Liver (tissue), 9 donors: ENCODE data around the gene CROT. TPM values are rescaled to one million over a fixed set of nuclear protein-coding genes. Genes with fewer than 3 reads are reported as not detected.

Experiments
- DNase-seq: peaks from one replicate; pipeline ENCODE4 v3.0.0-alpha.2; 2017; ENCODE audit warnings: low spot score
- H3K27ac ChIP-seq, 2 donors: one replicate each; pipeline ENCODE4 v1.7.0; 2013; ENCODE audit warnings: inconsistent platforms in 2 of 2, low read length in 2 of 2, control low read depth in 1 of 2, low read depth in 1 of 2, mild to moderate bottlenecking in 1 of 2
- H3K27me3 ChIP-seq, 4 donors: one replicate each; pipeline versions ENCODE4 v1.6.1 to v1.7.0; 2013; ENCODE audit warnings: low read length in 3 of 4, inconsistent platforms in 1 of 4, mild to moderate bottlenecking in 1 of 4, moderate library complexity in 1 of 4; ENCODE audit not compliant: control insufficient read depth in 4 of 4, insufficient read depth in 4 of 4
- H3K36me3 ChIP-seq, 4 donors: one replicate each; pipeline versions ENCODE4 v1.6.1 to v1.7.0; 2013; ENCODE audit warnings: low read length in 3 of 4, mild to moderate bottlenecking in 3 of 4, low read depth in 1 of 4, moderate library complexity in 1 of 4; ENCODE audit not compliant: control insufficient read depth in 4 of 4, insufficient read depth in 3 of 4
- H3K4me1 ChIP-seq, 4 donors: one replicate each; pipeline versions ENCODE4 v1.6.1 to v1.7.0; 2013; ENCODE audit warnings: low read length in 3 of 4, mild to moderate bottlenecking in 3 of 4, moderate library complexity in 1 of 4; ENCODE audit not compliant: control insufficient read depth in 4 of 4, insufficient read depth in 4 of 4
- H3K4me3 ChIP-seq, 3 donors: one replicate each; pipeline versions ENCODE4 v1.6.1 to v1.7.0; 2013; ENCODE audit warnings: low read length in 3 of 3, control low read depth in 1 of 3, low read depth in 1 of 3, mild to moderate bottlenecking in 1 of 3
- H3K9ac ChIP-seq, 2 donors: one replicate each; pipeline ENCODE4 v1.7.0; 2013; ENCODE audit warnings: low read length in 2 of 2, mild to moderate bottlenecking in 2 of 2, moderate library complexity in 2 of 2, control low read depth in 1 of 2, low read depth in 1 of 2
- H3K9me3 ChIP-seq, 4 donors: one replicate each; pipeline versions ENCODE4 v1.6.1 to v1.7.0; 2013; ENCODE audit warnings: low read length in 3 of 4; ENCODE audit not compliant: control insufficient read depth in 4 of 4
- ATF3 ChIP-seq: IDR thresholded peaks from 2 replicates; pipeline ENCODE4 v1.6.1; 2016; ENCODE audit warnings: antibody characterized with exemption
- CTCF ChIP-seq: fragments of 150-350 bp; IDR thresholded peaks from 2 replicates; pipeline ENCODE4 v1.5.1; 2017; ENCODE audit warnings: improper control_type of control experiment, low read depth, low read length; ENCODE audit not compliant: missing input control
- EGR1 ChIP-seq, 2 donors: IDR thresholded peaks; 2 replicates each; pipeline ENCODE4 v1.6.1; 2016 to 2018; ENCODE audit warnings: antibody characterized with exemption in 2 of 2, low read depth in 2 of 2
- FOXA1 ChIP-seq: IDR thresholded peaks from 2 replicates; pipeline ENCODE4 v1.6.1; 2016; ENCODE audit warnings: antibody characterized with exemption
- FOXA2 ChIP-seq: IDR thresholded peaks from 2 replicates; pipeline ENCODE4 v1.6.1; 2016; ENCODE audit warnings: antibody characterized with exemption
- GABPA ChIP-seq, 2 donors: IDR thresholded peaks in 1 of 2; conservative IDR thresholded peaks in 1 of 2; 2 replicates each; pipeline ENCODE4 v1.6.1; 2016; ENCODE audit warnings: antibody characterized with exemption in 2 of 2, mild to moderate bottlenecking in 1 of 2, moderate library complexity in 1 of 2
- HNF4A ChIP-seq, 2 donors: conservative IDR thresholded peaks; 2 replicates each; pipeline ENCODE4 v1.6.1; 2016; ENCODE audit warnings: antibody characterized with exemption in 2 of 2, mild to moderate bottlenecking in 2 of 2
- NR2F2 ChIP-seq: IDR thresholded peaks from 2 replicates; pipeline ENCODE4 v1.6.1; 2016; ENCODE audit warnings: antibody characterized with exemption
- RAD21 ChIP-seq, 2 donors: IDR thresholded peaks; 2 replicates each; pipeline ENCODE4 v1.6.1; 2016; ENCODE audit warnings: antibody characterized with exemption in 2 of 2, mild to moderate bottlenecking in 2 of 2
- REST ChIP-seq: IDR thresholded peaks from 2 replicates; pipeline ENCODE4 v1.6.1; 2016; ENCODE audit warnings: antibody characterized with exemption, mild to moderate bottlenecking
- RXRA ChIP-seq, 2 donors: IDR thresholded peaks; 2 replicates each; pipeline ENCODE4 v1.6.1; 2017 to 2018; ENCODE audit warnings: antibody characterized with exemption in 2 of 2, mild to moderate bottlenecking in 1 of 2
- SP1 ChIP-seq: IDR thresholded peaks from 2 replicates; pipeline ENCODE4 v1.6.1; 2018; ENCODE audit warnings: antibody characterized with exemption, mild to moderate bottlenecking
- TAF1 ChIP-seq: conservative IDR thresholded peaks from 2 replicates; pipeline ENCODE4 v1.6.1; 2016; ENCODE audit warnings: antibody characterized with exemption, mild to moderate bottlenecking
- YY1 ChIP-seq: IDR thresholded peaks from 2 replicates; pipeline ENCODE4 v1.6.1; 2016; ENCODE audit warnings: antibody characterized with exemption, mild to moderate bottlenecking
- ZBTB33 ChIP-seq: IDR thresholded peaks from 2 replicates; pipeline ENCODE4 v1.6.1; 2016; ENCODE audit warnings: antibody characterized with exemption
- WGBS: extraction: QIAGEN DNeasy Blood & Tissue Kit; methylation state at CpG from one replicate; pipeline ENCODE4 v1.1.7; 2013; 5-methylcytosine and 5-hydroxymethylcytosine counted together
- polyA plus RNA-seq, 2 donors: library from polyadenylated mRNA; stranded (reverse) in 1 of 2; unstranded in 1 of 2; fragments of 200-250 nt in 1 of 2; fragments of >200 nt in 1 of 2; fragmentation: Nextera tagmentation in 1 of 2; extraction: Ambion mirVana in 1 of 2; gene quantifications; one replicate each; pipeline versions ENCODE4 v1.2.1 to v1.2.3, GENCODE V29; 2013 to 2015
- total RNA-seq, 2 donors: library from RNA; depleted of rRNA; stranded (reverse); fragments of >200 nt; gene quantifications; one replicate each; pipeline ENCODE4 v1.2.3, GENCODE V29; 2014
- TF ChIP-seq, protein P1 (sequence below): IDR thresholded peaks from 2 replicates; pipeline ENCODE4 v1.6.1; 2016; ENCODE audit warnings: antibody characterized with exemption
- donor health status: healthy.
- donor health status: healthy.
- donor health status: healthy.
- donor health status: healthy.
- donor health status: healthy.

The CROT gene
- total RNA-seq (10 to 100 TPM; 42.5 to 45.1 TPM), polyA plus RNA-seq (10 to 100 TPM; 10.6 to 23.4 TPM)

DNA sequence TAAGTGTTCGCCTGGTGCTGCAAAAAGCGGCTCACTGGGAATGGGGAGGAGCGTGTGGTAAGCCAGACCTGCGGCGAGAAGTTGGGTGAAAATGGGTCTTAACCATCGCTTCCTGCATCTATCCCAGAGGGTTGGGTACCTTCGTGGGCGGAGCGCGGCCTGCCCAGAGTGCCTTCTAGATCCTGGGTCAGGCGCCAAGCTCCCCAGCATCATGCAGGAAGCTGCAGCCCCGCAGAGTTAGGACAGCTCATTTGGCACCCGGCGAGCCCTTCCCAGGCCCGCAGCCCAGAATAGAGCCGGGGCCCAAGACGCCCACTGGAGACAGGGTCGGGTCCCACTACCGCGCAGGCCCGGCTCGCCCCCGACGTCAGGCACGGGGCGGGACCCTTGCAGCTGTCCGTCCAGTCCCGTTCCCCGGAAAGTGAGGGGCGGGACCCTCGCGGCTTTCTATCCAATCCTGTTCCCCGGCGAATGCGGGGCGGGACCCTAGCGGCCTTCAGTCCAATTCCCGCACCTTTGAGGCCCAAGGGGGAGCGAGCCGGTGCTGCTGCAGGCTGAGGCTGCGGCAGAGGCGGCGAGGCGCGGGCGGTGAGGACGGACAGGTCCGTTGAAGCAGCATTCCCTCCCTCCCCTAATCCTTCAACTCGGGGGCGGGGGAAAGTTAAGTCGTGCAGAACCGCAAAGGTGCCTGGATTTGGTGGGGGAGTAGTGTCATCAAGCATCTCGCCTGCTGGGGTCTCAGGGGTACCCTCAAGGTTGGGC, at the start of gene CROT:
TSS of gene CROT (plus strand) at position 499 of the 762 bp plus-strand sequence. CDS start 3,405 bp downstream, outside the sequence.
- no peak for TF ChIP-seq FOXA1
- no peak for TF ChIP-seq ATF3
- no peak for TF ChIP-seq FOXA2
- no peak for TF ChIP-seq ZBTB33
- peak; percentile 21 to 36 for TF ChIP-seq HNF4A (conservative IDR thresholded peaks at IDR 0.05)
- TF ChIP-seq CTCF, result peak; percentile 3
- peak in 1 of 2 donors; percentile 6 for TF ChIP-seq EGR1 (IDR thresholded peaks at IDR 0.05; ENCODE audit: low read depth in 2 of 2)
- TF ChIP-seq YY1, result peak; percentile 62
- TF ChIP-seq TAF1, result peak; percentile 82
- peak; percentile 83 for TF ChIP-seq SP1
- TF ChIP-seq NR2F2, result no peak
- TF ChIP-seq RAD21 (IDR thresholded peaks at IDR 0.05), result peak in 1 of 2 donors; percentile 43
- peak in 1 of 2 donors; percentile 59 for TF ChIP-seq GABPA (IDR thresholded peaks at IDR 0.05 in 1 of 2, conservative IDR thresholded peaks at IDR 0.05 in 1 of 2)
- peak in 1 of 2 donors; percentile 14 for TF ChIP-seq RXRA (IDR thresholded peaks at IDR 0.05)
- TF ChIP-seq, protein P1, sequence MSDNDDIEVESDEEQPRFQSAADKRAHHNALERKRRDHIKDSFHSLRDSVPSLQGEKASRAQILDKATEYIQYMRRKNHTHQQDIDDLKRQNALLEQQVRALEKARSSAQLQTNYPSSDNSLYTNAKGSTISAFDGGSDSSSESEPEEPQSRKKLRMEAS, result no peak
- no peak for TF ChIP-seq REST
- Histone ChIP-seq H3K4me3 (peak within 1 kb of the TSS; percentile 73 to 88 (median 86)), H3K9ac (peak within 1 kb of the TSS; percentile 36 to 73), H3K27ac (peak within 1 kb of the TSS; percentile 55 to 70), H3K9me3 (no peaks in the 10 kb centered on the region), H3K27me3 (no peaks in the 10 kb centered on the region), H3K36me3 (peaks cover under 1 to 15% (median 3%) of the 10 kb centered on the region in 4 donors), H3K4me1 (peaks cover 1 to 43% (median 37%) of the 10 kb centered on the region in 4 donors)
- under 1% methylated on average over 53 of the region's 53 CpGs for WGBS
- DNase-seq, result peak; percentile 93
